Measurements from ENCODE around the gene COL15A1.

Gene COL15A1

DNA sequence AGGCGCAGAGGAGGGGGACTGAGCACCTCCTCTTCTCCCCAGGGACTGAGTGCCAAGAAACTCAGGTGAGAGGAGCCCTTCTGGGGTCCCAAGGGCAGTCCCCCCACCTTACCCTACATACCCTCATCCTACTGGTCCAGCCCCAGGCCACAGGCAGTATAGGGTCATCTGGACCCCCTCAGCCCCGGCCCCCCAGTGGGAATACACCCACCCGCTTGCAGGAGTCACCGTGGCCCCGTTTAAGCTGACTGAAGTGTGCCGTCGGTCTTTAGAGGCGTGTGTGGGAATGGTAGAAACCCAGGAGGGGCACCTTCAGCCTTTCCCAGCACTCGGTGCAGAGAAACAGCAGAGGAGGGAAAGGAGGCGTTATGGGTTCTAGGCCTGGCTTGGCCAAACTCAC lies 30.8 kb downstream of the COL15A1 start:
- DNase-seq: no peak

DNA sequence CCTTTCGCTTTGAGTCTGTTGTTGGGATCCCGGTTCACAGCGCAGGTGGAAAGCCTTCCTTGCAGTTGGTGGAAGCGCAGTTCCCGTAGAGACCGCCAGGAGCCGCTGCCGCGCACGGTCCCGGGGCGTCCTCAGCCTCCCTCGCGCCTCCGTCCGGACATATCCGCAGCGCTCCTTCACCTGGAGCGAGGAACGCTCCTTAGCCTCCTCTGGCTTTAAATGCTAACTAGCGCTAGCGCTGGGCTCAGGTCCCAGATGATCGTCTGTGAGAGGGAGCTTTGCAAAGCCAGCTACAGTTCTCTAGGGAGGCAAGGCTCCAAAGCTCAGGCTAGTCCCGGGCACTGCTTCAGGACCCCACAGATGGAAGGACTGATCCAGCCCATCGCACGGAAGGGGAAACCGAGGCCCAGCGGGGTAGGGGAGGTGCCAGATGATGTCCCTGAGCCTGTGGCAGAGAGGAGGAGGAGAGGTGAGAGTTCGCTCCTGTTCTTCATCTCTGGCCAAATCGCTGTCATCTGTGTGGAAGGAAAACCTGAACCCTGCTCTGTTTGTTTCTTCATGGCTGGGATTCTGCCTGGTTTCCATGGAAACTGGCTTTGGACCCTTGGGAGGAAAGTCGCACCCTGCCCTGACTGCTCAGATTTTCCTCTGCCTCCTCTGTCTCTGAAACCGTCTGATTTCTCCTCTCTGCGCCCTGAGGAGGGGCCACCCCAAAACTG lies 31.4 kb downstream of the COL15A1 start:
- peak; percentile 55 for DNase-seq

DNA sequence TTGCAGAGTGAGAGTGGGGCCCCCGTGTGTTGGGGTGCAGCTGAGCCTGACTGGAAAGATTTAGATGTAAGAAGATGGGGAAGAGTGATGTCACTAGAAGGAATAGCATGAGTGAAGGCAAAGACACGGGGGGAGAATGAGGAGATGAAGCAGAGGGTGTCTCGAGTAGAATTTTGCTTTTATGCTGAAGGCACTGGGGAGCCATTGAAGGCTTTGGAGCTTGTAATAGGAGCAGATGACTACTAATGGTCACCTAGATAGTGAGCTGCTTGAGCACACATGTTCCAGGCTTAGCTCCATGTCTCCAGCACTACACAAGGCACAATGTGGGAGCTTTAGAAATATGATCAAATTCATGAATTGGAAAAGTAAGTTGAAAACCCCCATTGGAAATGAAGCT lies 32.1 kb downstream of the COL15A1 start:
- DNase-seq: no peak

DNA sequence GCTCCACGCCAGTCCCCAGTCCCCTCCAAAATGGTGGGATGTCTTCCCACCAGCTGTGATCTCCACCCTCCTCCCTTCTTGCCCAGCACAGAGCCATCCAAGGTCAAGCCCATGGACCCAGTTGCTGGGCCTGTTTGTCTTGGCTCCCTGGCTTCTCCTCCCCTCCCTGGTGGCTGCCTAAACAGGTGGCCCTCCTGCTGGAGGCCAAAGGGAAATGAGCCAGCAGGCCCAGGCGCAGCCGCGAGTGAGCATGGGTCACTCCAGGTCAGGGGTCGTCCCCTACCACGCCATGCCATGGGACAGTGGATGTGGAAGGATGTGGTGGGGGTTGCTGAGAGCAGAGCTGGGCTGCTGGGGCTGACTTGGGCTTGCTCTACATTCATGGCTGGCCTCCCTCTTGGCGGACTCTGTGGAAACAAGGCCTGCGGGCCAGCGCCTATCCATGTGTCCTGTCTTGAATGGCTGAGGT lies 33.6 kb downstream of the COL15A1 start:
- no peak for DNase-seq

DNA sequence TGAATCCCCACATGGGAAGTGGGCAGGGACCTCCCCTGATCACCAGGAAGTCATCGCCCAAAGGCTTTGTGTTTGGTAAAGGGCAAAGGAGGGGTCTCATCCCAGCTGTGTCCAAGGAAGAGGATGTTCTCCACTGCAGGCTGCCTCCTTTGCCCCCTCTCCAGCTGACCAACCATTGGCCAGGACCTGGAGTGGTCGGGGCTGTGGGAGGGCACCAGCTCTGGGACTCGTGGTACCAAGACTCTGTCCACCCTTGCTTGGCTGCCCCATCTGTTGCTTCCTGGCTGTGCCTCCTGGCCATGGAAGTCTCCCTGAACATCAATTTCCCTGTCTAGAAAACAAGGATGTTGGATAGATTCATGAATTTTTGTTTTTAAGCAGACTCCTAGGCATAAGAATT lies 34.1 kb downstream of the COL15A1 start:
- no peak for DNase-seq

DNA sequence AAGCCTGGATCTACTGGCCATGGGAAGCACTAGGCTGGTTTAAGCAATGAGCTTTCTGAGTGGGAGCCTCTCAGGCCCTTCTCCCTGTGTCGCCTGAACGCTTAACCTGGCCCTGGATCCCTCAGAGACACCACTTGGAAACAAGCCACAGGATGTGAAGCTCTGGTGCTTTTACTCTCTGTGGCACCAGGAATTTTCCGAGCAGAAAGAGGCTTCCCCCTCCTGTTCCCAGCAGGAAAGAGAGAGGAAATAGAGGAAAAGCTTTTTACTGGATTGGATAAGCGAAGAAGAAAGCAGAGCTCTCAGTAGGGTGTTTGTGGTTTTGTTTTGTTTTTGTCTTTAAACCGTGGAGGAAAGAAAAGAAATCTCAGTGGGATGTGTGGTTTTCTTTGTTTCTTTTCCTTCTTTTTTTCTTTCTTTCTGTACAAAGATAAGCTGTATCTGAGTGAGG lies 34.5 kb downstream of the COL15A1 start:
- DNase-seq: no peak

DNA sequence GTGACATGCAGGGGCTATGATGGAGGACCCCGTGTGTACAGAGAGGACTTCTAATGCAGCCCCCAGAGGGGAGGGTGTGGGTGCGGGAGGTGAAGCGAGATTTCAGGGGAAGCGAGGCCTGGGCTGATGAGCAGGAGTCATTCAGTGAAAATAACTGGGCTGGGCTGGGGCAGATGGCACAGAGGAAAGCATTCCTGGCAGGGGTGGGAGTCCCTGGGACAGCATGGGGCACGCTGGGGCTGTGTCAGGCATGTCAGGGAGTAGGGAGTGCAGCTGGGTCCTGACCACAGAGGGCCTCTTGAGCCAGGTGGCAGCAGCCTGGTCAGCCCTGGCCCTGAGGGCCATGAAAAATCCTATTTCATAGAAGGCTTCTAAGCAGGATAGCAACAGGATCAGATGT lies 36.6 kb downstream of the COL15A1 start:
- no peak for DNase-seq

DNA sequence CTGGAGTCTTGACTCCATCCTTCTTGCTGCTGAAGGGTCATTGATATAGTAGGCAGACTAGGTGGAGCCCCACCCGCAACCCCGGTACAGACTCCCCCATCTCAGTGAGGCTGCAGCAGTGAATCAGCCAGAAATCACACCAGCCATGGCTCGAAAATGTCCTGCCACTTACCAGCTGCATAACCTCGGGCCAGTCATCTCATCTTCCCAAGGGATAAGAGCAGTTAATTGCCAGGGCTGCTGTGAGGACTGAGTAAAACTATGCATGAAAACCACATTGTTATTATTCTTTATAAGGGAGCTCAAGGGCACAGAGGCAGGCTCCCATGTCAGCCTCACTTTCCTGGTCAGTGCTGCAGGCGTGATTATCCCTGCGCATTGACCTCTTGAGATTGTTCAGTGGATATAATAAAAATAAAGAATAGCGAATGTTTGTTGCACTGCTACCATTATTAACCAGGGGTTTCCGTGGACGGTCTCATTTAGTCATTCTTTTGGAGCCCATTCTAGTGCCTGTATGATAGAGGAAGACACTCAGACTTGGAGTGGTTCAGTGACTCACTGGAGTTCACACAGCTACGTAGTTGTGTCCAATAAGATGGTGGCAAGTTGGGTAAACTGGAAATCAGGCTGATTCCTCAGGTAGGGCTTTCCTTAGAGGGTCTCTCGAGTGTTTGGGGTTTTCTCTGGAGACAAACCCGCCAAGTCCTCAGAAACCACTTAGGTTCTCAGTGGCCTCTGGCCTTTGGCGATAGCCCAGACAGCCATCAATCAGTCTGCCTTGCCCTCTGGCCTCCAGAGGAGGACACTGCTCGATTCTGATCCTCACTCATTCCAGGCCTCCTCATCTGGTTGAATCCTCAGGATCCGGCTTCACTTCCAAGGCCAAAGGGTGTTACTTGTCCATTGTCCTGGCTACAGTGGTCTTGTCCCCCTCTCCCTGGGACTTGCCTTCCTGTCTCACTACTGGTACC lies 39.9 kb downstream of the COL15A1 start:
- no peak for DNase-seq

DNA sequence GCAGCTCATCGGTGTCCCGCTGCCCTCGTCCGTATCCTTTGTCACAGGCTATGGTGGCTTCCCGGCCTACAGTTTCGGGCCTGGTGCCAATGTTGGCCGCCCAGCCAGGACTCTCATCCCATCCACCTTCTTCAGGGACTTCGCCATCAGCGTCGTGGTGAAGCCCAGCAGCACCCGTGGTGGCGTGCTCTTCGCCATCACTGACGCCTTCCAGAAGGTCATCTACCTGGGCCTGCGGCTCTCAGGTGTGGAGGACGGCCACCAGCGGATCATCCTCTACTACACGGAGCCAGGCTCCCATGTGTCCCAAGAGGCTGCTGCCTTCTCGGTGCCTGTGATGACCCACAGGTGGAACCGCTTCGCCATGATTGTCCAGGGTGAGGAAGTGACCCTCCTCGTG lies 41.9 kb downstream of the COL15A1 start:
- no peak for DNase-seq

DNA sequence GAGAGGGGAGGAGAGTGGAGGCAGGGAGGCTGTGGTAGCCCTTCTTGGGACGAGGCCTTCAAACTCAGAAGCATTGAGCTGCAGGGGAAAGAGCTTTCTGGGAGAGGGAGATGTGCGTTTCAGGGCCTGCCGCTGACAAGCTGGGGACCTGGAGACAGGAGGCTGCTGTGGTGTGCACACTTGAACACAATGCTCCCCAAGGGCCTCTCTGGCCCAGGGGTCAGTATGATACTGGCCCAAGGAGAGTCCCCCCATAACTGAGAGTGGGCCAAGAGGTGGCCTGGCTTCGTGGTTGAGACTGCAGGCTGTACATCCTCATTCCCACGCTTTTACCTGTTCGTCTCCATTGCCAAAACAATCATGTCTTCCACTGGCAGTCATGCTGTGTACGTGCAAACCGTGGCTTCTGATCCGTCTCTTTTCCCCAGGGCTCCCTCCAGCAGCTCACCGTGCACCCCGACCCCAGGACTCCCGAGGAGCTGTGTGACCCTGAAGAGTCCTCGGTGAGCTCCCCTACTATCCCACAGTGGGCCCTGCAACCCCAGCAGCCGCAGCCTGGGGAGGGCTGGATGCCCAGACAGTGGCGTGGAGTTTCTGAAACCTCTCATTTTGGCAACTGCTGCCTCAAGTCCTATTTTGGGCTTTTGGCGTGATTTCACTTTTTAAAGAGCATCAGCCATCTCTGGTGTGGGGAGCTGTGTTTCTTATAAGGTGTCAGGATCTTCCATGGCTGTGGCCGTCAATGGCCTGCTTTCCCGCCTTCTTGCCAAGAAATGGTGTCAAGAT lies 43.4 kb downstream of the COL15A1 start:
- no peak for DNase-seq

DNA sequence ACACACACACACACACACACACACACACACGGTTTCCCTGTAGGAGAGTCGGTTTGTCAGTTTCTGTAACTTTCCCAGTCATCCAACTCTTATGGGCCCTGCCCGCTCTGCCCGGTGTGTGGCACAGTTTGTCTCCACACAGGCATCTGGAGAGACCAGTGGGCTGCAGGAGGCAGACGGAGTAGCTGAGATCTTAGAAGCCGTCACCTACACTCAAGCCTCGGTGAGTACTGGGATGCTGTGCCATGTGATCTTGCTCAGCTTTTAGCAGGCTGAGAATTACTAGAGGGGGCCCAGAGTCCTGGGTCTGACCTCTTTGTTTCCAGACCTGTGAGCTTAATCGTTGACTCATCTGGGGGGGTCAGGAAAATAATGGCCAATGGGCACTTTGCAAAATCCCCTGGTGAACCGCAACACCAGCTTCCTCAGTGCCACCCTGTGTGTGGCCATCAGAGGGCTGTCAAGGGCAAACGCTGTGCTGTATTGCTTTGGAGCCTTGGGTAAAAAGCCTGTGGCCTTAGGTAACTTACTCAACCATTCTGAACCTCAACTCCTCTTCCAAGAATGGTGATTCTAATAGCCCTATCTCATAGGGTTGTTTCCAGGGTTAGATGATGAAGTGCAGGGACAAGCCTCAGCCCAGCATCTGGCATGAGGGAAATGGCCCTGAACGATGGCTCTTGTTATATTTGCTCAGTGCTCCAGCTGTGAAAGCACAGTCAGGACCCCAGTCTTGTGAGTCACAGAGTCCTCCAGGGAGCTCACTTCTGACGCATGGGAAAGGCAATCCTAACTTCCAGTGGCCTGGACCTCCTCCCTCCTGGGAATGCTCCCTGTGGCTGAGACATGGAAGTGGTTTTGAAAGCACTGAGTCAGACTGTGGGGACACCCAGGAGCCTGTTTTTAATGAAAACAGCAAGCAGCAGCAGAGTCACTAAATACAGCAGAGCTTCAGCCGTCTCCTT lies 45.6 kb downstream of the COL15A1 start:
- no peak for DNase-seq

DNA sequence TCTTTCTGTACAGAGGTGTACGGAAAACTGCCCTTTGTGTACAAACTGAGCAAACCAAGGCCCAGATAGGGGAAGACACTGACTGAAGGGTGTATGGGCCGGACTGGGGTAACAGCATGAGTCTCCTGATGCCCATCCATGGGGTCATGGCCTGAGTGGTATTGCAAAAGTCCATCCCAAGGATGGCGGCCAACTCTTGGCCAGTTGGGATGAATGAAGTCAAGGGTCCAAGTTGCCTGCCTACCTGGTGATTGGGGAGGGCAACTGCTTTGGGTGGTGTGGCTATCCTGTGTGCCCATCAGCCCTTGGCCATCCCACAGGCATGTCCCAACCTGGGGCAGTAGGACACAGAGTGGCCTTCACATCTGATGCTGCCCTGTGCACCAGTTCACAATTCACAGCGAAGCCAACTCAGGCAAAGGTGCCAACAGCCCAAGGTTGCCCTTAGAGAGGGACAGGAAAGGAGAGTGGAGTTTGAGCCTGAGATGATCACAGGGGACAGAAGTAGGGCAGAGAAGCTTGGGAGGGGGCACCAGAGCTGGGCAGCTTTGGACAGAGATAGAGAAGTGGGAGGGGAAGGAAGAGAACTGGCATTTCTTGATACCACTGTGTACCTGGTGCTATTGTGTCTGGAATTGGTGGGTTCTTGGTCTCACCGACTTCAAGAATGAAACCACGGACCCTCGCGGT lies 46.6 kb downstream of the COL15A1 start:
- no peak for DNase-seq

DNA sequence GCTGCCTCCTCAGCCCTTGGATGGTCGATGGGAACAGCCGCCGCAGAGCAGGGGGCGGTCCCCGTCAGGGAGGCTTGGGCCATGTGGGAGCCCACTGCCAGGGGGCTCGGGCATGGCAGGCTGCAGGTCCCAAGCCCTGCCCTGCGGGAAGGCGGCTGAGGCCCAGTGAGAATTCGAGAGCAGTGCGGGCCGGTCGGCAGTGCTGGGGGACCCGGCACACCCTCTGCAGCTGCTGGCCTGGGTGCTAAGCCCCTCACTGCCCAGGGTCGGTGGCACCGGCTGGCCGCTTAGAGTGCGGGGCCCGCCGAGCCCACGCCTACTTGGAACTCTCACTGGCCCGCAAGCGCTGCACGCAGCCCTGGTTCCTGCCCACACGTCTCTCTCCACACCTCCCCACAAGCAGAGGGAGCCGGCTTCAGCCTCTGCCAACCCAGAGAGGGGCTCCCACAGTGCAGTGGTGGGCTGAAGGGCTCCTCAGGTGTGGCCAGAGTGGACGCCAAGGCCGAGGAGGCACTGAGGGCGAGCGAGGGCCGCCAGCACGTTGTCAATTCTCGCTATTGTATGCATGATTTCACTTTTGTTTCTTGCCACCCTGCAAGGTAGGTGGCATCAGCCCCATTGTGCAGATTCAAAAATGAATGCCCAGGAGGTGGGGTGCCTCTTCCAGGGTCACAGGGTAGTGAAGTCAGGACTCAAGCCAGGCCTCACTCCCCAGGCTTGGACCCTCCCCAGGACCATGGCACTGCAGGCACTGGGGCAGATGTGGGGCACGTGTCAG lies 48.6 kb downstream of the COL15A1 start:
- DNase-seq: no peak

DNA sequence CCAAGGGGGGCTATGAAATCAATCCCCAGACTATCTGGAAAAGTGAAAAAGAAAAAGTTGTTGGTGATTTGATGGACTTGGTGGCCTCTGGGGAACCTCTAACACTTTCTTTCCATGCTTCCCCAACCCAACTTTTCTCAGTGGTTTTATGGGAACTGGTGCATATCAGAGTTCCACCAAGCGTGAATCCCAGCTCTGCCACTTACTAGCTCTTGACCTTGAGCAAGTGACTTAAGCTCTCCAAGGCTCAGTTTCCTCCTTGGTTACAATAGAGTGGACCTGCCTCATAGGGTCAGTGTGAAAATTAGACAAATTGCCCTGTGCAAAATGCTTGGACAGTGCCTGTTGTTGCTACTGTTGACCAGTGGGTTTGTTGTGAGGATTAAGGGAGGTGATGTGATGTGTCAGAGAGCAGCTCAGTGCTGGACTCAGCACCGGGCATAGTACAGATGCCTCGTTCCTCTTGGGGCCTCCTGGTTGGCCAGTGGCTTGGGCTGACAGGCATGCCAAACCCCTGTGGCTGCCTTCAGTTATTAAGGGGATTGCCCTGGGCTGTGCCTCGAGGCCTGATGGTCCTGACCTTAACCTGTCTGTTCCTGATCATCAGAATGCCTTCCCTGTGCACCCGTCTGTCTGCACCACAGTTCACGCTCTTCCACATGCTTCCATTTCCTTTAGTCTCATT lies 49.3 kb downstream of the COL15A1 start:
- DNase-seq: no peak

DNA sequence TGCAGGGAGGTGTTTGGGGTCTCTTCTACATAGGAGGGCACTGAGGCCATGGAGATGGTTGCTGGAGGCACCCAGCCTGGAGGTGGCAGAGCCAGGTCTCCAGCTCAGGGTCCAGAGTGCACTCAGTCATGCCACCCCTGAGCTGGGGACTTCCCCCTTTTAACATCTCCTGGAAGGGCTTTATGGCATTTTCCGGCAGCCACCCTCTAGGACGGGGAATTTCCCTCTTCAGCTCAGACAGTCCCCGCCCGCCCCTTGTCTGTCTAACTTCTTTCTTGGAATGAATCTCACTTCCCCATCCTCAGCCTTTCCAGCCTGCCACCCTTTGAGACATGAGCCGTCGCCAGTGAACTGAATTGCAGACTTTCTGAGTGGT lies 49.9 kb downstream of the COL15A1 start:
- no peak for DNase-seq

DNA sequence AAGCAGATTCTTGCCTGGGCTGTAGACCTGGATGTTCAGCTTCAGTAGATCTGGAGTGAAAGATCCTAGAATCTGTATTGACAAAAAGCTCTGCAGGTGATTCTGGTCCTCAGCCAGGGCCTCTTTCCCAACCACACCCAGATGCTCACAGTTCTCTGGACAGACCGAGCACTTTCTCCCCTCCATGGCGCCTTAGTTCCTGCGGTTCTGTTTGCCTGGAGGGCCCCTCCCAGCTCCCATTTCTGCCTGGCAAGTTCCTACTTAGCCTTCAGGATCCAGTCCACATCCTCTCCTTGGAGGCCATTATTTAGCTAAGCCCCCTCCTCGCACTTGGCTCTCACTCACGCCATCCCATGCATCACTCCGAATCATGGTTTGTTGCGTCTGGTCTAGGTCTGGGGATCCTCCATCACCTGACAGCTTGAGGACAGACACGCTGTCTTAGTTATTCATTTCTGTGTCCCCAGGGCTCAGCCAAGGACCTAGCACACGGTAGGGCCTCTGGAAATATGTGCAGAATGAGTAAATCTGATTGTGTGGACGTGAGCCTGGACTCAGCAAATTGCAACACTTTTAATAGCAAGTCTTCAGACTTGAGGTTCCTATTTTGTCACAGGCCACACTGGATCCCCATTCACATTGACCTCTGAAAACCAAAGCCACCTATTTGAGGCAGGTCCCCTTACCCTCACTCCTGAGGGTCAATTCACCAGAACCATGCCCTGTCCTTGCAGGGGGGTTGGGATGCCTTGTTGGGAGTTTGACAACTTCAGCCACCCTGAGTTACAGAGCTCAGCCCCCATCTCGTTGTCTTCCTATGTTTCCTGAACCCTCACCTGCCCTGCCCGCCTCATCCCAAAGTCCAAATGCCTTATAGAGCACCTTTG lies 50.7 kb downstream of the COL15A1 start:
- no peak for DNase-seq

DNA sequence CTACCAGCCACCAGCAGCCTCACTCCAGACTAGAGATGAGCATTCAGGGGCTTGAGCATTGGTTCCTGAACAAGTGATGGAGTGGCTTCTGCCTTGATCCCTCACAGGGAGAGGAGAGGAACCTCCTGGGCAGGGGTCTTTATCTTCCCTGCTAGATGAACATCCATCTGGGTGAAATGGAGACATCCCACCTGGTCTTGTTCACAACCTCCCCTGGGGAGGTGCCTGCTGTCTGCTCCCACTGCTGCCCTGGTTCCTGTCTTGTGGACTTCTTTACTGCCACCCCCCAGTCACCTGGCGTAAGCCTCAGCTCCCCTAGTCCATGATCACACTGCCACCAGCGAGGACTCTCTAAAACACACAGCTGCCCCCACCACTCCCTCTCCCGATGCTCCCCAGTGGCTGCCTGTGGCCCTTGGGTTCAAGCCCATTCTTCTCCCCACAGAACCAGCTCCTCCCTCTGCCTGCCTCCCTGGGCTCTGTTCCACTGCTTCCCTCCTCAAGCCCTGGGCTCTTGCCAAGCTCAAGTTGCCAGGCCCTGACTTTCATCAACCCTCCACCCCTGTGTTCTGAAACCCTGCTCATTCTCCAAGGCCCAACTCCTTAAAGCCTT lies 51.5 kb downstream of the COL15A1 start:
- DNase-seq: peak; percentile 29

DNA sequence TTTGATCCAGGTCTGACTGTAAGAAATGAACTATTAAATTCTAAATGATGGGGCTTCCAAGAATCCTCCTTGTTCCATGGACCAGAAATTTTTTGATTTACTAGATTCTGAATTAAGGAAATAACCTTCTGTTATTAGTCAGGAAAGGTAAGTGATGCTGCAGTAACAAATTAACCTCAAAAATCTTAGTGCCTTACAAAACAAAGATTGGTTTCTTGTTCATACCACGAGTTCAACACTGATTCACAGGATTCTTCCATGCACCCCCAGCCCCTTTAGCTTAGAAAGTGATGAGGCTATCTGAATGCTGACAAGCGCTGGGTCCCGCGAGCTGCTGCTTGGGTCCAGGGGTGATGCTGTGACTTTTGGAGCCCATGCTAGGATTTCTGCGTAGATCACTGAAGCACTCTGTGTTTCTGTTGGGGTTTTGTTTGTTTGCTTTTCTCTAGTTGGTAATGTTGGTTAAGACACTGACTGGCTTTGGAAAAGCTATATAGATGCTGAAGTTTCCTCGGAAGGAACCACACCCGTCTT lies 52.3 kb downstream of the COL15A1 start:
- DNase-seq: no peak

Measured in NCI-H1092 treated with DMSO at 0.1 percent for 48 hours (cell line).